ENCODE data around the gene CCR9.
A peak's percentile ranks its signal among the peaks of the same experiment; 100 is the strongest.
"Not testable (repeated sequence)": the region's sequence is repeated elsewhere in the genome, so short reads cannot be mapped to it uniquely, and the experiment has no call there.

CCR9 gene, protein sequence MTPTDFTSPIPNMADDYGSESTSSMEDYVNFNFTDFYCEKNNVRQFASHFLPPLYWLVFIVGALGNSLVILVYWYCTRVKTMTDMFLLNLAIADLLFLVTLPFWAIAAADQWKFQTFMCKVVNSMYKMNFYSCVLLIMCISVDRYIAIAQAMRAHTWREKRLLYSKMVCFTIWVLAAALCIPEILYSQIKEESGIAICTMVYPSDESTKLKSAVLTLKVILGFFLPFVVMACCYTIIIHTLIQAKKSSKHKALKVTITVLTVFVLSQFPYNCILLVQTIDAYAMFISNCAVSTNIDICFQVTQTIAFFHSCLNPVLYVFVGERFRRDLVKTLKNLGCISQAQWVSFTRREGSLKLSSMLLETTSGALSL

DNA sequence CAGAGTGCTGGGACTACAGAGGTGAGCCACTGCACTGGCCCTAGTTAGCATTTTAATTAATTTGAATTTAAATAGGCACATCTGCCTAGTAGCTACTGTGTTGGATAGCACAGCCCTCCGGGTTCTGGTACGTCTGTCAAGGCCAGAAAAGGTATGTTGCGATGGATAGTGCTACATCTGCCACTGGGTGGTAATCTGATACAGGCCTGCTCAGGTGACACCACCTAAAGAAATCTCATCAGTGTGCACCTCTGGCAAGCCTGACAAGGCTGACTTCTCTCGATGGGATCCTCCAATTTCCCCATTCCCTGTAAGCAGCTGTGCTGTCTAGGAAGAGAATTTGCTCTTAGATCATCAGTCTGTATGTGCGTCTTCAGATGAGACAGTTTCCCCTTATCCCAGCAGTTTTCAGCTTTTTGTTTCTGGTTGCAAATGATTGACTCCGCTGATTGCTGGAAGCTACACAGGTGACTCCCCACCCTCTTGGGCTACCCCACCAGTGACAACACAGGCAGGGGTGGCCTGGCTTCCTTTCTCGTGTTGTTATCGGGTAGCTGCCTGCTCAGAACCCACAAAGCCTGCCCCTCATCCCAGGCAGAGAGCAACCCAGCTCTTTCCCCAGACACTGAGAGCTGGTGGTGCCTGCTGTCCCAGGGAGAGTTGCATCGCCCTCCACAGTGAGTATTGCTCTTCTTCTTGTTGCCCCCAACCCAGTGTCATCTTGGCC, at the start of gene CCR9:
CCR9 (plus strand) TSS at position 565 of the 727 bp plus-strand sequence. CDS start 8,391 bp downstream, outside the sequence.
- DNase-seq = peak in 1 of 2 experiments; percentile 22

DNA sequence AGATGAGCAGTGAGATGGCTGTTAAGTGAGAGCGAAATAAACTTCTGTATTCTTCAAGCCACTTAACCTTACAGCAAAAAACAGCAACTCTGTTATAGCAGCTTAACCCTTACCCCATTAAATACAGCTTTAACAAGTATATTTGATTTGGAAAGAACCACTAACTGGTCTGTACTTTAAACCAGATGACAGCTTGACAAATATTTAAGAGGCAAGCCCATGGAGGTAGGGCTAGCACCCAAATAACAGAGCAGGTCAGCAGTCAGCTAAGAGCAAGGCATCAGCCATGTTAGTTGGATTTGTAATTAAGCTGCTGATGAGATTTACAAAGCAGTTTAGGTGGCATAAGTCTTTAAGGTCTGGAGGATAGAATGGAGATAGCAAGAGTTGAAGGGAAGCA, 47.9 kb upstream of the CCR9 start:
- DNase-seq = no peak

DNA sequence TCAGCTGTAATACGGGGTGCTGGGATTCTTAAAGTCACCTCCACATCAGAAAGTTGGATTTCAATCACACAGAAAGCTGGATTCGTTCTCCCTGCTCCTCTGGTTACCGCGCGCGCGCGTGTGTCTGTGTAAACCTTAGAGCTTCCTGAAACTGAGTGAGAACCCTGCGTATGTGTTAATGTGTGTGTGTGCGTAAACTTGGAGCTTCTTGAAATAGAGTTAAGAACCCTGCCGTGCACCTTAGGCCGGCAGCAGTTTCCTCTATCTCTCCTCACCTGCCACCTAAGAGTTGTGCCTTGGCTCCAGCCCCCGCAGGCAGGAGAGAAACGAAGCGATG, 45.0 kb upstream of the CCR9 start:
- DNase-seq = no peak

DNA sequence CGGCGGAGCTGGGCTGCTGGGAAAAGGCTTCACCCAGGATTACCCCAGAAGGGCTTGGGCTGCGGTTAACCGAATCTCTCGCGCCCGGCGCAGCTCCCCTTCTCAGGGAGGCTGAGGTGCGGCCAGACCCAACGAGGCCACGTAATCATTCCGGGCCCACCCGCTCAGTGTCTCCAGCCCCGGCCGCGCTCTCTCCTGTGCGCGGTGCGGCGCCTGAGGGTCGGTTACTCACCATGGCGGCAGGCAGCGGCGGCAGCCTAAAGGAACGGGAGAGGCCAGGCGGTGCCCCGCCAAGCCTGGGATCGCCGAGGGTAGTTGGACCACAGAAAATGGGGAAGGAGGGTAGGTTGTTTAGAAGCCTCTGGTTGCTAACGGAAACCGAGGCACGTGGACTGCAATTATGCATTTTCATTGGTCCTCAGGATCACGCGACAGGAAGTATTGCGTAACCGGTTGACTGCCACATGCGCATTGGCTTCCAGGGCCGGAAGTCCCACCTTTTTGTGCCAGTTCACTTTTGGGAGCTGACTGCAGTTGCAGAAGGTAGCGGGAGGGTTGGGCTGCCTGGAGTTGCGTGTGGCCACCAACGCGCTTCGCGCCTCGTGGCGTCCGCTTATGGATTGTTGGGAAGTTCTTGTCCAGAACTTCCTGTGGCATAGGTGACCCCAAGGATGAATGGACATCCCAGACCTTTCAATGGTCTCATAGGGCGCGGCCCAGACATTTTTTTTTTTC, 44.4 kb upstream of the CCR9 start, which contains the start of gene LZTFL1:
LZTFL1 (minus strand) TSS at position 363 of the 735 bp plus-strand sequence; CDS start at position 235, 128 bp downstream.
- peak; percentile 89 to 97 for DNase-seq

DNA sequence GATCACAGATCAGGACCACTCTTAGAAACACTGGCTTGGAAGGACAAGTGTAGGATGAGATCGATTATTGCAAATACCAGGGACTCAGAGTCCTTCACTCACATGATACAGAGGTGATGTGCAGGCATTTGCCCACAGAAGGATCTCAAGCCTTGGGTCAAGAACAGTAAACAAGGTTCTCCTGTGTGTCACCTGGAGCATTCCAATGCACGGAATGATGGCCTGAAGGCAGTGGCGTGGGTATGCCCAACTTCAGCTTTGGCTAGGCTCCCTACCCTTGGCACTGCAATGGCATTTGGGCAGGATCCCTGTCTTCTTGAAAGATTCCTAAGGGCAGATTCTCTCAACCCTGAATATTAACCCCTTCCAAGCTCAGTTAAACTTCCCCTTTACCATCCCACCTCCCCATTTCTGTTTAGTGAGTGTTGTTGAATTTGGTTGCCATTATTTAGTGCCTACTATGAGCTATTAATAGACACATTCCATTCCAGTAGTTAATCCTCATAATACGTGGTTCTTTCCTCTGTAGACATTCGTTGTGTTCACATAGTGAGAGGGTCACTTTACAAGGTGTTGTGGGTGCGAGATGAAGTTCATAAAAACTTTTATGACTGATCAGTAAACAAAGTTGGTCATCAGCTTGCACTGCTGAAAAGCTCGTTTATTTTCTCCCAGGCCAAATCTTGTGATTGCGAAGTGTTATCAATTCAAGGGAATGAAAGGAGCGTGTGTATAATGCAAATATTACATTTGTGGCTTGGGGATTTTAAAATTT, 43.3 kb upstream of the CCR9 start:
- DNase-seq = no peak

DNA sequence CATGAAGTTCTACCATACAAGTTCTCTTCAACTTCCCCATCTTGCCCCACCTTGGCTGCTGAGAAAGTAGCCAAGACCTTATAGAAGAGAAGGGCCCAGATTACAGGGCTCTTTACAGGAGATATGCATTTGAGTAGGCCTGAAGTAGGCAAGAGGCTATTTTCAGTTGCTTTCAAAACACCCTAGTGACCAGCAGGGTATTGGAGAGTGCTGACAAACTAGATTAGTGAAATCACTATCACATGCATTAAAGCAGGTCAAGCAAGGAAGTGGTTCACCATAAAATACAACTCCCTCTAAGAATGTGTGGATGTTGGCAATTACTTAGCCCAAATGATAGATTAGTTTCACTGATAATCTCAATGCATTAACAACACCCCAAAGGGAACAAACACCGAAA, 41.7 kb upstream of the CCR9 start:
- no peak for DNase-seq

DNA sequence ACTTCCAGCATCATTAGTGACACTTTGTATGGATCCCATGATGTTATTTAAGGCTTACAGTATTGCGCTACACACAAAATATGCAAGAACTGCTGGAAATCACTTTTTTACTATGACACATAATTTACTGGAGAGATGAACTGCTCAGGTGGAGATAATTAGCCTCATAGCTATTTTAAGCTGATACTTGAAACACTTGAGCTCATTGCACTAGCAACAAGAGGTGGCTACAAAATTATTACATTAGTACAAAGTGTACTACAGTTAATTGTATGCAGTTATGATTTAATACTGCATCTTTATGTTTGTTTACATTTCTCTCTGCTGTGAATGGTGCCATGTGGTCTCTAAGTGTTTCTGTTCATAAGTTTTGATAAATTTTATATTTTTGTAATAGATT, 38.0 kb upstream of the CCR9 start:
- DNase-seq = peak in 1 of 2 experiments; percentile 24

DNA sequence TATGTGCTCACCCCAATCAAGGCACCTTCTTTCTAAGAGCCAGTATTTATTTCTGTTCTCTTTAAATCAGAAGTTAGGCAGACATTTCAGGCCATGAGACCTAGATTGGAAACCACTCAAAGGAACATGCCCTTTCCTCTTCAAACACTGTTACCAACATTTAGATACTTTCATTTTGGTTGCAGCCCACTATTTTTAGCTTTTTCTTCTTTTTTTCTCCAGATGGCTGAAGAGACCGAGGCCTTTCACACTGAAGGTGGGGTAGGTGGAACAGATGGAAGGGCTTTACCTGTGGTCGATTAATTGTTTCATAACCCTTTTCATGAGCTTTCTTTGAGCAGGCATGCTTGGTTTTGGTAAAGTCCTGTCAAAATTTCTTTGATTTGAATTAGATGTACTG, 33.5 kb upstream of the CCR9 start:
- no peak for DNase-seq

DNA sequence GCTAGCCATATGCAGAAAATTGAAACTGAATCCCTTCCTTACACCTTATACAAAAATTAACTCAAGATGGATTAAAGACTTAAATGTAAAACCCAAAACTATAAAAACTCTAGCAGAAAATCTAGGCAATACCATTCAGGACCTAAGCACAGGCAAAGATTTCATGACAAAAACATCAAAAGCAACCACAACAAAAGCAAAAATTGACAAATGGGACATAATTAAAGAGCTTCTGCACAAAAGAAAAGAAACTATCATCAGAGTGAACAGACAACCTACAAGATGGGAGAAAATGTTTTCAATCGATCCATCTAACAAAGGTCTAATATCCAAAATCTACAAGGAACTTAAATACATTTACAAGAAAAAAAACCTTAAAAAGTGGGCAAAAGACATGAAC, 30.0 kb upstream of the CCR9 start:
- DNase-seq = not testable (repeated sequence)

DNA sequence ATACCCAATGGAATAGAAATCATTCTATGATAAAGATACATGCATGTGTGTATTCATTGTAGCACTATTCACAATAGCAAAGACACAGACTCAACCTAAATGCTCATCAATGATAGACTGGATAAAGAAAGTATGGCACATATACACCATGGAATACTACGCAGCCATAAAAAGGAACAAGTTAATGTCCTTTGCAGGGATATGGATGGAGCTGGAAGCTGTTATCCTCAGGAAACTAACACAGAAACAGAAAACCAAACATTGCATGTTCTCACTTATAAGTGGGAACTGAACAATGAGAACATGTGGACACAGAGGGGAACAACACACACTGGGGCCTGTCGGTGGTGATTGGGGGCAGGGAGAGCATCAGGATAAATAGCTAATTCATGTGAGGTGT, 29.3 kb upstream of the CCR9 start:
- not testable (repeated sequence) for DNase-seq

DNA sequence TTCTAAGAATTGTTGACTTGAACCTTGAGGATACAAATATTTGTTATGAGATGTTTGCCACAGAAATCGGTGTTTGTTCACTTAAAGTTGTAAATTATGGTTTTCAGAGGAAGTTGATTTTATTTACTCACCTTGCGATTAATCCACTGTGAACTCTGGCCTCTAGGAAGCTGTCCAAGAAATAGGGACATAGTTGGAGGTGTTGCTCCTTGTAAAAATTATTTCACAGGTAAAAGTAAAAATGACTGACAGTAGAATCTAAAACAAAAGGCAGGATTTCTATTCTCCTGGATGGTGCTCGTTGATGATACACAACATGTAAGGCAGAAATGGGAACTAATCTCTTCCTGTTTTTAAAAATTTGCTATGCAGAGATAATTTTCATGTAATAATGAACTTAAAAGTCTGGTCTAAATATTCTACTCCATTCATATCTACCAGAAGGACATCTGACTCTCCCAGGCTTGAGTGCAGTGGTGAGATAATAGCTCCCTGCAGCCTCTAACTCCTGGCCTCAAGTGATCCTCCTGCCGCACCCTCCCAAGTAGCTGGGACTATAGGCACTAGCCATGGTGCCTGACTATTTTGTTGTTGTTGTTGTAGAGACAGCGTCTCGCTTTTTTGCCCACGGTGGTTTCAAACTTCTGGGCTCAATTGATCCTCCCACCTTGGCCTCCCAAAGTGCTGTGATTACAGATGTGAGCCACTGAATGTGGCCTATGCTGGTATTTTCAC, 27.4 kb upstream of the CCR9 start:
- DNase-seq = no peak

DNA sequence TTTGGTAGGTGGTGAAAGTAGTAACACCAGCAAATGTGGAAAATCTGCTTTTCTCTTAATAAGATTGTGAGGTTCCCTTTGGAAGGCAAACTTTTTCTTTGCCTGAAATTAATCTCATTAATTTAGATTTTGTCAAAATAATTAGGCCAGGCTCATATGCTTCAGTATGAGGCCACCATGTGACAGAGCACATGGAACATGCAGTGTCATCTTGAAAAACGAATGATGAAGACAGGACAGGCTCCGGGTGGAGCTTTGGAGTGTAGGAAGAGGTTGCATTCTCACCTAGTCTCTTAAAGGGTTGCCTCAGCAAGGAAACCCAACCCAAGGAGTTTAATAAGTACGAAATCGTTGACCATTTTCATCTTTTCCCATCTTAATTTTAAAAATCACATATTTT, 25.9 kb upstream of the CCR9 start:
- DNase-seq = no peak

DNA sequence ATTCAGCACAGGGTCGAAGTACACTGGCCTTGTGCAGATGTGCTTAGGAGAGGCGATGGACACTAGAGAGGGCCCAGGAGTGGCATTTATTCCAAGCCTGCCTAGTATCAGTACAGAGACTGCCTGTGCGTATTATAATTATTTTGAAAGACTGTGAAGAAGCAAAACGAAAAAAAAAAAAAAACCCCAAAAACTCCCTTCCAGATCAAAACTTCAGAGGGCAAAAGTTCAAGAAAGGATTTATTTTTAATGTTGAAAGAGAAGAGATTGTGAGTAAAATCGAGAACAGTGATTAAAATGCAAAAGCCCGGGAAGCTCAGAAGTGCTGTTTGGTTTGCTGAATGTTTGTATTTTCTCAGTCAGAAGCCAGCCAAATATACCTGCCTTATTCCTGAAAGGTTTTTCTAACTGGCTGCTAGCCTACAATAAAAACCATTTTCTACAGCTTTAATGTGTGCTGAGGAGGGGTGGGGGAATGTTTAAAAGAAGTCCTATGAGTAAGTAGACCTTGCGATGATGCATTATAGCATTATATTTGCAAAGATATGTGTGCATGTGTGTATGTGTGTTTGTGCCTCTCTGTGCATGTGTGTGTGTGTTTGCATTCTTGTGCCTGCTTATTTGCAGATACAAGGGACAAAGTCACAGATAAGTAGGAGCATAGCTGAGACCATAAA, 25.2 kb upstream of the CCR9 start:
- no peak for DNase-seq

DNA sequence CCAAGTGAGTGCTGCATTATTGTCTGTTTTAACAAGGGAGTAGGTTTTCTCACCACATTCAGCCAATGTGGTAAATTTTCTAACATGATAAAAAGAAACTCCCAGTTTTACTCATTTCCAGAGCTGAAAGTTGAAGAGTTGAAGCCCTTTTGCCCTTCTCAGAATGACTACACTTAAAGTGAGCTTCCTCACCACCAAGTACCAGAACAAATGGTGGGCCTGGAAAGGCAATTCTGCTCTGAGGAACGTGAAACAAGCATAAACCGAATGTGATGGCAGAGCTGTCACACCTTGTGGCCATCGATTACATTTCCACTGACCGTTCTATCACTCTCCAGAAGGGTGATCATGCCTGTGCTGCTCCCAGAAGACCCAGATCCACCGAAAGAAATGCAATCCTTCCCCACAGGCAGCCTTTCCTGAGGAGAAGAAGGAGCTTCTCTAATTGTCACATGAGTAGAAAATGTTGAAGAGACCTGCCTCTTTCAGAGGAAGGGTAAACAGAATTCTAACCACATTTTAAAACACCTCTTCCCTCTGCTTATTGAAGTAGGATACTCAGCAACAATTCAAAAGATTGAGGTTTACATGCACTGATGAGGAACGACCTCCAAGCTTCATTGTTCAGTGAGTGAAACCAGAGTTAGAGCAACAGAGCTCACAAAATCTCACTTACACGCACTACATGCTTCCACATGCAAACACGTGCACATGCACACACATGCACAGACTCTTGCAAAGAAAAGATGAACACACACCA, 21.4 kb upstream of the CCR9 start:
- DNase-seq = no peak

DNA sequence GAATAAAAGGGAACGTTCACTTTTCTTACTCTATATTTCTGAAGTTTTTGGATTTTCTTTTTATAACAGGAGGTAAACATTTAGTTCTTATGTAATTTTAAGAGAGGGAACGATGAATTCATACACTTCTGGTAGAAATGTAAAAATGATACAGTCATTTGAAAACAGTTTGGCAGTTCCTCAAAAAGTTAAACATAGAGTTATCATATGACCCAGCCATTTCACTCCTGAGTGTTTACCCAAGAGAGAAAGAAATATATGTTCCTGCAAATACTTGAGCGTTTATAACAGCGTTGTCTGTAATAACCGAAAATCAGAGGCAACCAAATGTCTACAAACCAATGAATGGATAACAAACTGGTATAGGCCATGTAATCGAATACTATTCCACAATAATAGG, 20.8 kb upstream of the CCR9 start:
- DNase-seq = no peak

DNA sequence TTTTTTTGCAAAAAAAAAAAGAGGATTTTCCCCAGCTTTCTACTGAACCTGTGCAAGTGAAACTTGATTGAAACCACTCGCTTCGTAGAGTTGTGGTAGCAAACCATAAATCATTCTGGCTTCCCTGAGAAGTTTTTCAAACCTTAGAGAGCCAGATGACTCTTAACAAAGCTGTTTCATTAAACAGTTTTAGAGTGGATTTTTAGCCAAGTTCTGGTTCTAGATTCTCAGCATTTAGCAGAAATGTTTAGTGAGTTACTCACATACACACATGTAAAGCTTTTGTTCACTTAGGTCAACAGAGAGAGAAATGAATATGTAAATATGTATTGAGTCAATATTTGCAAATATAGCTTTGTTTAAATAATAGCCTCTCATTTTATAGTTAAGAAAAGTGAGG, 18.1 kb upstream of the CCR9 start:
- DNase-seq = no peak

DNA sequence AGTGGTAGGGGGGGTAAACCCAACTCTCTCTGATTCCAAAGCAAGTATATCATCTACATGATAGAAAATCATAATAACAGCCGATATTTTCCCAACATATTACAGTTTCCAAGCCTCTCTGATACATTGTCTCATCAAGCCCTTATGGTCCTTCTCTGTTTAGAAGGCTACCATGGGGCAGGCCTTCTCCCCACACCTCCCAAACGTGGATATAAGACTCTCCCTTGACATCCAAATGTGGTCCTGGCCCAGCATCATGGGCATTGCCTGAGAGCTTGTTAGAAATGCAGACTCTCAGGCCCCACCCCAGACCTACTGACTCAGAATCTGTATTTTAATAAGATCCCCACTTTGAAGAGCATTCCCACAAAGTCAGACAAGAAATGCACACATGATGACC, 17.7 kb upstream of the CCR9 start:
- no peak for DNase-seq

DNA sequence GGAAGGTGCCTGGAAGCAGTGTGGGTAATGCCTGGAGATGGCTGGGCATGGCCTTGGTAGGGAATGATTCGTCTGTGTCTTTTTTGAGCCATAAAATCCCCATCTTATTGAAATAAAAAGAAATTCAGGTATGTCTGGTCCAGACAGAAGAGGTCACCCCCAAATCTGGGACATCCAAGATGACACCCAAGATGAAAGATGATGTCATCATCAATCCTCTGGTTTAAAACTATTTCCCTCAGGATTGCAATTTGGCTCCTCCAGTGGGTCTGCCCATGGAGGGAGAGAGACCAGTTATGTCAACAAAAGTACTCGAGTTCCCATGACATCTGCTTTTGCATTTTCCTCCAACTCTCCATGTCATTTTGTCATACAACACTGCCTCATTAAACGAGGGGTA, 16.7 kb upstream of the CCR9 start:
- DNase-seq = no peak

DNA sequence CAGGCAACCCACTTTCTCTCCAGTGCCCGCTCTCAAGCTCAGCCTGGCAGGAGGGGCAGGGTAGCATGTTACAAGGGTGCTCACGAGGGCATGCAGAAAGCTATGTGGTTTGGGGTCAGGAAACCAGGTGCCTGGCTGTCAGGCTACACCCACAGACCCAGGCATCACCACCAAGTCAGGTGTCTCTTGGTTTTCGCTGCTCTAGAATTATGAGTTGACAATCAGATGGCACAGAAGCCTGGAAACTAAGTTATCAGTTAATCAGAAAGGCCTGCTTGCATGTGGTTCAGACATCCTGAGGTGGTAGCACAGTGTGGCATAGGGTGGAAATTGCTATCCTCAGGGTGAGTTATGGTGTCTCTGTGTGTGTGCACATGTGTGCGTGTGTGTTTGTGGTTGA, 16.2 kb upstream of the CCR9 start:
- no peak for DNase-seq

DNA sequence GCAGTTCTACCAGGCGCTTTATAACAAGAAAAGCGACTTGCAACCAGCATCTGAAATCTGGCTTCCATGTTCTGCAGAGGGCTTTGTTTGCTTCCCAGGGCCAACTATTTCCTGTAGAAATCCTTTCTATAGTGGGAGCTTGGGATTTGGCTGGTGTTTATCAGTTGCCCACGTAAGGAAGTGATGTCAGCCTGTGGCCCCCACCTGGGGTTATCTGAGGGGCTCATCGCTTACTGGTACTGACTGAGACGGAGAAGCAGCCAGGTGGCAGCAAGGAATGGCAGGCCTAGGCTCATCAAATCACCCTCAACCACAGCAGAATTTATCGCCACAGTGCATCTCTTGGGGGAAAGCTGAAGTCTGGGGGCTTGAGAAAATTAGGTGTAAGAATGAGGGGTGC, 14.6 kb upstream of the CCR9 start:
- DNase-seq = no peak

DNA sequence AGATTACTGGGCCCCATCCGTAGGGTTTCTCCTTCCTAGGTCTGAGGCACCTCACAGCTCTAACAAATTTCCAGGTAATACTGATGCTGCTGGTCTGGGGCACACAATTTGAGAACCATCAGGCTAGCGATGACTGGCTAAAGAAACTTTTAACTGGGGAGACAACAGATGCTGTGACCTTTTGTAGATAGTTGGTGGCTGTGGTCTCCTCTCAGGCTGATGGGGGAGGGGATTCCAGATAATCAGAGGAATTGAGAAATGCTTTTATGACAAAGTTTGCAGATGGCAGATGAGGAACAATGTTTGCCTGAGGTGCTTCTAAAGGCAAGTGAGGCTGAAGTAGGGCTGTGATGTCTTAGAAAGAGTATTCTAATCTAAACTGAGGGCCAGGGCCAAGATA, 13.8 kb upstream of the CCR9 start:
- no peak for DNase-seq
